ENCODE results near the gene ARHGEF25.

ARHGEF25 gene

GRCh38 chr12:57603815-57604453 lies 7.3 kb upstream of the ARHGEF25 start:
- no peak for TF ChIP-seq CTCF (conservative IDR thresholded peaks at IDR 0.05; ENCODE audit: control insufficient read depth, insufficient read depth, low read depth, low read length)
- peak; percentile 60 for DNase-seq (ENCODE audit: low read depth)
- H3K4me3 ChIP-seq (ENCODE audit: control insufficient read depth, low read depth, low read length) = peak overlapping the region; percentile 72

GRCh38 chr12:57604454-57604991 lies 6.7 kb upstream of the ARHGEF25 start, which contains the start of gene DTX3:
Gene DTX3, plus strand, starts transcription at chr12:57604824. Its CDS starts 1,694 bp downstream, at chr12:57606518.
- peak within 1 kb of the TSS; percentile 72 for H3K4me3 ChIP-seq (ENCODE audit: control insufficient read depth, low read depth, low read length)
- peak; percentile 19 for DNase-seq (ENCODE audit: low read depth)
- TF ChIP-seq CTCF (conservative IDR thresholded peaks at IDR 0.05; ENCODE audit: control insufficient read depth, insufficient read depth, low read depth, low read length) = no peak

GRCh38 chr12:57604992-57605810 lies 6.0 kb upstream of the ARHGEF25 start:
- peak; percentile 11 for DNase-seq (ENCODE audit: low read depth)
- TF ChIP-seq CTCF (conservative IDR thresholded peaks at IDR 0.05; ENCODE audit: control insufficient read depth, insufficient read depth, low read depth, low read length) = no peak
- H3K4me3 ChIP-seq (ENCODE audit: control insufficient read depth, low read depth, low read length) = peak overlapping the region; percentile 72

GRCh38 chr12:57605811-57606311 lies 5.4 kb upstream of the ARHGEF25 start:
- peak overlapping the region; percentile 72 for H3K4me3 ChIP-seq (ENCODE audit: control insufficient read depth, low read depth, low read length)
- DNase-seq (ENCODE audit: low read depth) = no peak
- TF ChIP-seq CTCF (conservative IDR thresholded peaks at IDR 0.05; ENCODE audit: control insufficient read depth, insufficient read depth, low read depth, low read length) = no peak

GRCh38 chr12:57606399-57606798 lies 4.8 kb upstream of the ARHGEF25 start:
- H3K4me3 ChIP-seq (ENCODE audit: control insufficient read depth, low read depth, low read length) = no peak overlapping the region
- TF ChIP-seq CTCF (conservative IDR thresholded peaks at IDR 0.05; ENCODE audit: control insufficient read depth, insufficient read depth, low read depth, low read length) = no peak
- no peak for DNase-seq (ENCODE audit: low read depth)

- no peak overlapping the region for H3K4me3 ChIP-seq (ENCODE audit: control insufficient read depth, low read depth, low read length)
- DNase-seq (ENCODE audit: low read depth) = no peak
- TF ChIP-seq CTCF (conservative IDR thresholded peaks at IDR 0.05; ENCODE audit: control insufficient read depth, insufficient read depth, low read depth, low read length) = no peak
Measured at GRCh38 chr12:57606821-57607220, 4.4 kb upstream of the ARHGEF25 start.

All from fibroblast of mammary gland (primary cell).